NK-92 treated with Interleukin-12 subunit alpha and Interleukin-12 subunit beta, amount 100 ng/mL, for 24 hours (cell line): ENCODE measurements around the gene TPSG1.
"Not testable (repeated sequence)": the region's sequence is repeated elsewhere in the genome, so short reads cannot be mapped to it uniquely, and the experiment has no call there.

Experiments used
- DNase-seq: peaks from one replicate; lab custom pipeline; 2025; lab: John Stamatoyannopoulos, UW

Gene TPSG1

DNA sequence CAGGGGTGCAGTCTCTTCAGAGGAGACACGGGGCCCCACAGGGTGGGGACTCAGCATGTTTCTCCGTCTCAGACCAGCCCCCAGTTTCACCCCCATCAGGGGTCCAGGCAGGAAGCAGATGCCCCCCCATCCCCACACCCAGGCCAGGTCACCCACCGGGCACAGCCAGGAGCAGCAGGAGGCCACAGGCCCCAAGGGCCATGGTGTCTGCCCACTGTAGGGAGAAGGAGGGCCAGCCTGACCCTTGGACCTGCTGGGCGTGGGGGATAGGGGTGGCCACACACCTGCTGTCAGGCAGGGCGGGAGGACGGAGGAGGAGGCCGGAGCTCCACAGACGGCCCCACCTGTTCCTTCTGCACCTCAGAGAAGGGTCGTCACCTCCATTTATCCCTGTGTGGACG is at the start of gene TPSG1:
Gene TPSG1 (minus strand): TSS at position 218 of the 401 bp plus-strand sequence. CDS start 16 bp downstream, at position 202.
- DNase-seq, result no peak

GRCh38 chr16:1274767-1275166 is 49.7 kb upstream of the TPSG1 start:
- DNase-seq, result no peak

DNA sequence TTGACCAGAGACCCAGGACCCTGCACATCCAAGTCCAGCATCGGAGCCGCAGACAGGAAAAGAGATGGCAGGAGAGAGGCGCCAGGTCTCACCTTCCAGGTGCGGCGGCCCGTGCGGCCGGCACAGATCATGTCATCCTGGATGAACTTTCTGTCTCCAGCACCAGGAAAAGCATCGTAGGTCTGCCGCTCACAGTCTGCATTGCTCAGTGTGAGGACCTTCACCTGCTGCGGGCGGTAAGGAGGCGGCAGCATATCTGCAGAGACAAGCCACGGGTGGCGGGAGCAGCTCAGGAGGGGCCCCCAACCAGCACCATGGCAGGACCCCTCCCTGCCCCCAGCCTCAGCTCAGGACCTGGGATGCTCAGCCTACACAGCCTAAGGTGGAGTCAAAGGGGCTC is 48.7 kb upstream of the TPSG1 start:
- no peak for DNase-seq

- DNase-seq, result no peak
Observed at GRCh38 chr16:1272453-1273198, 47.6 kb upstream of the TPSG1 start.

GRCh38 chr16:1271724-1272413 is 46.8 kb upstream of the TPSG1 start:
- DNase-seq, result not testable (repeated sequence)

- no peak for DNase-seq
Observed at GRCh38 chr16:1271380-1271723, 46.3 kb upstream of the TPSG1 start.

GRCh38 chr16:1269418-1269817 is 44.4 kb upstream of the TPSG1 start:
- not testable (repeated sequence) for DNase-seq

GRCh38 chr16:1265826-1266225 is 40.8 kb upstream of the TPSG1 start:
- no peak for DNase-seq

- no peak for DNase-seq
Observed at GRCh38 chr16:1265090-1265630, 40.1 kb upstream of the TPSG1 start.

DNA sequence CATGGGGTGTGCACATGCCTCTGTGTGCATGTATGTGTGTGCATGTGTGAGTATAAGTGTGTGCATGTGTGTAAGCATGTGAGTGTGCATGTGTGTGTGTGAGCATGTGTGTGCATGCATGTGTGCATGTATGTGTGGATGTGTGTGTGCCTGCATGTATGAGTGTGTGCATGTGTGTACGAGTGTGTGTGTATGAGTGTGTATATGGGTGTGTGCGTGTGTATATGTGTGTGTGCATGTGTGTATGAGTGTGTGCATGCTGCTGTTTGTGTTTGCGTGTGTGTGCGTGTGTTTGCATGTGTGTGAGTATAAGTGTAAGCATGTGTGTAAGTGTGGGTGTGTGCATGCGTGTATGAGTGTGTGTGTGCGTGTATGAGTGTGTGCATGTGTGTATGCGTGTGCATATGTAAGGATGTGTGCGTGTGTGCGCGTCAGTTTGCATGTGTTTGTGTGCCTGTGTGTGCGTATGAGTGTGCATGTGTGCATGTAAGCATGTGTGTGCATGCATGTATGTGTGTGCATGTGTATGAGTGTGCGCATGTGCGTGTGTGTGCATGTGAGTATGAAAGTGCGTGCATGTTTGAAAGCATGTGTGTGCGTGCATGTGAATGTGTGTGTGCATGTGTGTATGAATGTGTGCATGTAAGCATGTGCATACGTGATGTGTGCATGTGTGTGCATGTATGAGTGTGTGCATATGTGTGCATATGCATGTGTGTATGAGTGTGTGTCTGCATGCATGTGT is 39.4 kb upstream of the TPSG1 start:
- DNase-seq, result no peak

GRCh38 chr16:1263591-1264344 is 38.7 kb upstream of the TPSG1 start:
- no peak for DNase-seq

- DNase-seq, result no peak
Observed at GRCh38 chr16:1262846-1263221, 37.8 kb upstream of the TPSG1 start.

DNA sequence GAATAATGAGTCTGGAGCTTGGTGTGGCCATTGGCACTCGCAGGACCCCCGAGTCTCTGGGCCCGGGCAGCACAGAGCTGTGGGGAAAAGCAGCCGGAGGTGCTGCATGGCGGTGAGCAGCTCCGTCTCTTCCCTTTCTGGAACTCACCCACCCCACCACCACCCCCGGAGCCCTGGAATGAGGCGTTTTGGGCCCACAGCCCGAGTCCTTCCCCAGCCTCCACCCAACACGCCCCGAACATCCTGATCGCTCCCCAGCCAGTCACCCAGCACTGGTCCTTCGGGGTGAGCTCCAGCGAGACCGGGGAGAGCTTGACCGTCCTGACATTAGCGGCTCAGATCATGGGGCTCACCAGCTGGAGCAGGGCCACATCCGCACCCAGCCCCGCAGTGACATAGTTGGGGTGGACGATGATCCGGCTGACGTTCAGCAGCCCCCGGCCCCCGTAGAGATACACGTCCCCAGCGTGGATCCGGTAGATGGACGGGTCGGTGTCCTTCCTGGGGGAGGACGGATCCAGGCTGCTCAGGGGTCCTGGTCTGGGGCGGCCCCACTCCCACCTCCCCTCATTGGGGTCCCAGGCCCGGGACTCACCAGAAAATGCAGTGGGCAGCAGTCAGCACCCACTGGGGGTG is 37.3 kb upstream of the TPSG1 start:
- no peak for DNase-seq

DNA sequence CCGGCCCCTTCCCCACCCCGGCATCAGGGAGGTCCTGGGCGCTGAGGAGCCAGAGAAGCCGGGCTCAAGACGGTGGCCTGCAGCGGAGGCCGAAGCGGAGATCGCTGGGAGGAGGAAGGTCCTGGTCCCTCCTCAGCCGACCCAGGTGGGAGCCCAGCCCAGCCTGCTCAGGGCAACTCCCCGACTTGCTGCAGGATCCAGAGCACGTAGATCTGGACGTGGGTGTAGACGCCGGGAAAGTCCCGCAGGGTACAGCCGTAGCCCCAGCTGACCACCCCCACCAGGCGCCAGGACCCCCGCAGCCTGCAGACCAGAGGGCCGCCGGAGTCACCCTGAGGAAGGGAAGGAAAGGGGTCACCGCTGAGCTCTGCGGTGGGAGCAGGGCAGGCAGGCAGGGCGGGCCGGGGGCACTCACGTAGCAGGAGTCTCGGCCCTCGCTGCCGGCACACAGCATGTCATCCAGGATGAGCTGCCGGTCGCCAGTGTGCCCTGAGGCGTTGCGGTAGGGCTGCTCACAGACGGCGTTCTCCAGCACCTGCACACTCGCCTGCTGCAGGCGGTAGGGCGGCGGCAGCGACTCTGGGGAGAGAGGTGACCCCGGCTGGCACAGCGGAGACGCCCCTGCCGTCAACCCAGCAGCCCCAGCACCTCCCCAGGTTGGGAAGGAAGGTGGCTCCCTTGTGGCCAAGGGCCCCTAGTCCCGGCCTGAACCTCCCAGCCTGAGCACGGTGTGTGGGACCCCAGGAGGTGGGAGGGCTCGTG is 36.2 kb upstream of the TPSG1 start:
- no peak for DNase-seq

- DNase-seq, result no peak
Observed at GRCh38 chr16:1260101-1260680, 35.1 kb upstream of the TPSG1 start.

- no peak for DNase-seq
Observed at GRCh38 chr16:1259760-1260068, 34.6 kb upstream of the TPSG1 start.

DNA sequence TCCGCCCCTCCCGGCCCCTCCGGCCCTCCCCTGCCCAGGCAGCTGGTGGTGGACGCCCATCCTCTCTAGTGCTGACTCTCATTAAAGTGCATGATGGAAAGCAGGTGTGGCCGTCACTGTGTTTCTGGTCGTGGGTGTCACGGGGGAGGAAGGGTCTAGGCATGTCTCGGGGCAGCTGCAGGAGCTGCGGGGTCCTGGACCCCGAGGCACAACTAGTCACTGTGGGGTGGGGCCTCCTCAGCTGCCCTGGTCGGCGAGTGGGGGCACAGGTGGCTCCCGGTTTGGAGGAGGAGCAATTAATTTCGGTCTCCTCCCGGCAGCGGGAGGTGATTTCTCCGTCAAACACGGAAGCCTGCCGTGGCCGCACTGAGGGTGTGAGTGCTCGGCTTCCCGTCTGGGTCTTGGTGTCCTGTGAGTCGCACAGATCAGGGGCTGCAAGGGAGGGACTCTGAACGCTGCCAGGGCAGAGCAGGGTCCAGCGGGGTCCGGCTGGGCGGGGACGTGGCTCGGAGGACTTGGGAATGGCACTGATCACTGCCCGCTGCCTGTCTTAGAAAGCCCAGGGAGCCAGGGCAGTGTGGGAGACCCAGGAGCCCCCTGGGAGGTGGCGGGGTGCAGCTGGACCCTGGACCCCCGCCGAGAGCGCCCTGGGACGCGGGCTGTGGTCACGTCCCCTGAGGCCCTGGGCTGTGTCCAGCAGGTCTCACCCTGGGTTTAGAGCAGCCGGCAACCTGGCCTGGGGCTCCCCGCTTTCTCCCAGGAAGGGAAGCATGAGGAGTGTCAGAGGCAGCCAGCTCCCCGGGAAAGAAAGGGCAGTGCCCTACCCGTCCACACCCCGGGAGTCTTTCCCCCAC is 34.1 kb upstream of the TPSG1 start:
- DNase-seq, result no peak

GRCh38 chr16:1258225-1258600 is 33.1 kb upstream of the TPSG1 start:
- no peak for DNase-seq

GRCh38 chr16:1257561-1258224 is 32.6 kb upstream of the TPSG1 start:
- no peak for DNase-seq
